ENCODE results near the gene REN.

The REN gene

GRCh38 chr1:204166219-204166618 is at the start of gene REN:
Gene REN (minus strand): TSS chr1:204166337. CDS start chr1:204166293, 44 bp downstream.
- FAIRE-seq = no peak

GRCh38 chr1:204213668-204214662 is 47.8 kb upstream of the REN start, which contains the start of gene GOLT1A:
Gene GOLT1A (minus strand): TSS chr1:204213988. CDS start chr1:204213906, 82 bp downstream.
- no peak for FAIRE-seq

GRCh38 chr1:204212715-204213114 is 46.6 kb upstream of the REN start:
- no peak for FAIRE-seq

- FAIRE-seq = no peak
These were observed 44.9 kb upstream of the REN start for GRCh38 chr1:204211046-204211445.

- no peak for FAIRE-seq
These were observed 41.0 kb upstream of the REN start for GRCh38 chr1:204207136-204207616.

GRCh38 chr1:204206121-204206520 is 40.0 kb upstream of the REN start:
- no peak for FAIRE-seq

GRCh38 chr1:204205486-204205885 is 39.3 kb upstream of the REN start:
- FAIRE-seq = no peak

GRCh38 chr1:204204944-204205343 is 38.8 kb upstream of the REN start:
- FAIRE-seq = no peak

- FAIRE-seq = no peak
These were observed 37.1 kb upstream of the REN start for GRCh38 chr1:204203206-204203767.

- FAIRE-seq = no peak
These were observed 36.3 kb upstream of the REN start for GRCh38 chr1:204202481-204202880.

GRCh38 chr1:204201348-204202040 is 35.4 kb upstream of the REN start:
- FAIRE-seq = no peak

GRCh38 chr1:204199579-204199978 is 33.4 kb upstream of the REN start:
- FAIRE-seq = no peak

- no peak for FAIRE-seq
These were observed 32.5 kb upstream of the REN start for GRCh38 chr1:204198348-204199340.

GRCh38 chr1:204197068-204197467 is 30.9 kb upstream of the REN start:
- FAIRE-seq = no peak

- no peak for FAIRE-seq
These were observed 30.1 kb upstream of the REN start, which contains the start of gene KISS1 for GRCh38 chr1:204196068-204196795. Gene KISS1 (minus strand): TSS chr1:204196491. CDS start chr1:204192876, 3,615 bp downstream.

- no peak for FAIRE-seq
These were observed 28.6 kb upstream of the REN start for GRCh38 chr1:204194771-204195170.

- FAIRE-seq = no peak
These were observed 27.9 kb upstream of the REN start for GRCh38 chr1:204194080-204194479.

- no peak for FAIRE-seq
These were observed 26.6 kb upstream of the REN start for GRCh38 chr1:204192589-204193352.

GRCh38 chr1:204192046-204192445 is 25.9 kb upstream of the REN start:
- no peak for FAIRE-seq

- no peak for FAIRE-seq
These were observed 25.3 kb upstream of the REN start for GRCh38 chr1:204191456-204191855.
